Measurements from ENCODE around the gene TSPAN15.
"Not testable (repeated sequence)": the region's sequence is repeated elsewhere in the genome, so short reads cannot be mapped to it uniquely, and the experiment has no call there.

TSPAN15 gene

DNA sequence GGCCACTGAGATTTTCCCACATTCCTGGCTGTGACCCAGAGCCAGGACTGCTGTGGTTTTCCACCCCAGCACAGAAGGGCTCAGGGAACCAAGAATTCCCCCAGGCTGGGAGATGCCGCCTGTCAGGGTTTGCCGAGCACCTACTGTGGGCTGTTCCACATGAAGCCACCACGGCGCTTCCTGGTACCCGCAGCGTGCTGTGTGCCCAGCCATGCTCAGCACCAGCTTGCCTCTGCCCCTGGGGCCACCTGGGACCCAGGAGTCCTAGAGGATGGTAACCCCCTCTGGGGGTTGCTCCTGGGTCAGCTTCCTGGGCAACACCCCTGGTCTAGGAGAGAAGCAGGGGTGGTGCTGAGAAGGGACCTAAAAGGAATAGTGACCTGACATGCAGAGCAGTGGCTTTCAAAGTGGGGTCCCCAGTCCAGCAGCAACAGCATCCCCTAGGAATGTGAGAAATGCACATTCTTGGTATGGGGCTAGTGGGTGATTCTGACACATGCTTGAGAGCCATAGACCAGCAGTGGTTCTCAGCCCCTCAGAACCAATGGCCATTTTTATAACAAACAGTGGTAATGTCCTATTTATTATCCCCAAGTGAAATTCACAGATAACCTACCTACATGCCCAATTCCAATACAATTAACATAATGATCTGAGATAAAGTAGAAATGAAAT is 53.4 kb downstream of the TSPAN15 start:
- DNase-seq: no peak

DNA sequence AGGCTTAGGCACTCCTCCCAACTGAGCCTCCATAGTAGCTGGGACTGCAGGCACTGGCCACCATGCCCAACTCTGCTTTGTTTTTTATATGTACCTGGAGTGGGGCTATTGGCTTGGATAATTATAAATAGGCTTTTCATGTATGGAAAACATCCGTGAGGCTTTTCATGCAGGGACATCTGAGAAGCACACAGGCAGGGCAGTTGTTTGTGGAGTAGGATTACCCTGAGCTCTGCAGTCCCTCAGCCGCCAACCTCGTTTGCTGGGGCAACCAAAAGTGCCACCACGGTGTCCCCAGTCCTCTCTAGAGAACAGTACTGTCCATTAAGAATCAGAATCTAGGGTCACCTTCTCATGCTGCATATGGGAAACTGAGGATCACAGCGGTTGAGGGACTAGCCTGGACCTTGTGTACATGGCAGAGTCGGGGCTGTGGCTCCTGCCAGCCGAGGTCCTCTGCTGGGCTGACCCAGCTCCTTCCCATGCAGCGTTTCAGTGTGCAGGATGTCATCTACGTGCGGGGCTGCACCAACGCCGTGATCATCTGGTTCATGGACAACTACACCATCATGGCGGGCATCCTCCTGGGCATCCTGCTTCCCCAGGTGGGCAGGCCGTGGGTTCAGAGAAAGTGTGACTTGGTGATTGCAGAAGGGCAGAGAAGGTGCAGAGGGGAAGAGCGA is 54.5 kb downstream of the TSPAN15 start:
- no peak for DNase-seq

DNA sequence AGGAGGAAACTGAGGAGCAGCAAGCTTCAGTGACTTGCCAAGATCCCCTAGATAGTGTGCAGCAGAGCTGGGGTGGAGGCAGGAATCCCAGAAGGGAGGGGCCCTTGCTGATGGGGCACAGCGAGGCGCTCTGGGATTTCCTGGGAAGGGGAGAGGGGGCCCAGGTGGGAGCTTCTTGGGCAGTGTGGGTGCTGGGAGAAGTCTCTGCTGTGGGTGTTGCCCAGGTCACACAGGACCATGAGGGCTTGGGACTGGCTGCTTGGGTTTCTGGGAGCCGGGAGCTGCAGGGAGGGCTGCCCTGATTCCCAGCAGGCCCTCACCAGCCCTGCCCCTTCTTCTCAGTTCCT is 55.2 kb downstream of the TSPAN15 start:
- DNase-seq: no peak

DNA sequence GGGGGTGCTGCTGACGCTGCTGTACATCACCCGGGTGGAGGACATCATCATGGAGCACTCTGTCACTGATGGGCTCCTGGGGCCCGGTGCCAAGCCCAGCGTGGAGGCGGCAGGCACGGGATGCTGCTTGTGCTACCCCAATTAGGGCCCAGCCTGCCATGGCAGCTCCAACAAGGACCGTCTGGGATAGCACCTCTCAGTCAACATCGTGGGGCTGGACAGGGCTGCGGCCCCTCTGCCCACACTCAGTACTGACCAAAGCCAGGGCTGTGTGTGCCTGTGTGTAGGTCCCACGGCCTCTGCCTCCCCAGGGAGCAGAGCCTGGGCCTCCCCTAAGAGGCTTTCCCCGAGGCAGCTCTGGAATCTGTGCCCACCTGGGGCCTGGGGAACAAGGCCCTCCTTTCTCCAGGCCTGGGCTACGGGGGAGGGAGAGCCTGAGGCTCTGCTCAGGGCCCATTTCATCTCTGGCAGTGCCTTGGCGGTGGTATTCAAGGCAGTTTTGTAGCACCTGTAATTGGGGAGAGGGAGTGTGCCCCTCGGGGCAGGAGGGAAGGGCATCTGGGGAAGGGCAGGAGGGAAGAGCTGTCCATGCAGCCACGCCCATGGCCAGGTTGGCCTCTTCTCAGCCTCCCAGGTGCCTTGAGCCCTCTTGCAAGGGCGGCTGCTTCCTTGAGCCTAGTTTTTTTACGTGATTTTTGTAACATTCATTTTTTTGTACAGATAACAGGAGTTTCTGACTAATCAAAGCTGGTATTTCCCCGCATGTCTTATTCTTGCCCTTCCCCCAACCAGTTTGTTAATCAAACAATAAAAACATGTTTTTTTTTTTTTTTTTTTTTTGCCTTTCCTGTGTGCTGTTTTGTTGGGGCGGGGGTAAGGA is 55.8 kb downstream of the TSPAN15 start:
- no peak for DNase-seq

DNA sequence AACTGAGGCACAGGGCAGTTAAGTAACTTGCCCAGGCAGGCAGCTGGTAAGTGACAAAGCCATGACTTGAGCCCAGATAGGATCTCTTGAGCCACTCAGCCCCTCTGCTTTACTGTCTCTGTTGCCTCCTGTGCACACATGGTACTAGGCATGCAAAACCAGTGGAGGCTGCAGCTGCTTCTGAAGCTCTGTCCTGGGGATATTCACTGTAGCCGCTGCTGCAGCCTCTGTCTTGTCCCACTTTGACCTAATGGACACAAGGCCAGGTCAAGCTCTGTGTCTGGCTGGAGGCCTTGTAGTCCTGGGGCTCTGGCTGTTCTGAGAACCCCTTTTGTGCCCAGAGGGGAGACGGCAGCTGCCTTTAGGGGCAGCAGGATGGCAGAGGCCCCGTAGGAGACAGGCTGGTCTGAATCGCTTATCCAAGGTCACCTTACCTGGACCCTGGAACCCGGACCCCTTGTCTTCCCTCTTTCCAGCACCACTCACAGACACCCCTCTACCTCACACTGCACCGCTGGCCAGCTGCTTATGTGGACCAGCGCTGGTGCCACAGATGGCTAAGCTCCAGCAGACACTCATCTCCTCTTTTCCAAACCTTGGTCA is 57.6 kb downstream of the TSPAN15 start:
- no peak for DNase-seq

DNA sequence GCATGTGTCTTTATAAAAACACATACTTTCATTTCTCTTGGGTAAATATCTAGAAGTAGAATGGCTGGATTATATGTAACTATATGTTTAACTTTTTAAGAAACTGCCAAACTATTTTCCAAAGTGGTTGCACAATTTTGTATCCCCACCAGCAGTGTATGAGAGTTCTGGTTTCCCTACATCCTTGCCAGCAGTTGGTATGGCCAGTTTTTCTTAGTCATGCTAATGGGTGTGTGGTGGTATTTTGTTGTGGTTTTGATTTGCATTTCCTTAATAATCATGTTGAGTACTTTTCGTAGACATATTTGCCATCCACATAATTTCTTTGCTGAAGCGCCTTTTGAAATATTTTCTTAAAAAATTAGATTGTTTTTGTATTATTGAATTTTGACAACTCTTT is 61.6 kb downstream of the TSPAN15 start:
- DNase-seq: no peak

DNA sequence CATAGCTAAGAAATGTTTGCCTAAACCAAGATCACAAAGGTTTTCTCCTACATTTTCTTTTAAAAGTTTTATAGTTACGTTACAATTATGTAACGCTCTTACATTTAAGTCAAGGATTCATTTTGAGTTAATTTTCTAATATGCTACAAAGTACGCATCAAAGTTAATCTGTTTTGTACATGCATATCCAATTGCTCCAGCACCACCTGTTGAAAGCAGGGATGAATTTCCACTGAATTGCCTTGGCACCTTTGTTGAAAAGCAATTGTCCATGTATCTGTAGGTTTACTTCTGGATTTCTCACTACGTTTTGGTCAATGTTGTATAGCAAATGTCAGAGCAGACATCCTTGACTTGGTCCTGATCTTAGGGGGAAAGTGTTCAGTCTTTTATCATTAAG is 62.4 kb downstream of the TSPAN15 start:
- no peak for DNase-seq

DNA sequence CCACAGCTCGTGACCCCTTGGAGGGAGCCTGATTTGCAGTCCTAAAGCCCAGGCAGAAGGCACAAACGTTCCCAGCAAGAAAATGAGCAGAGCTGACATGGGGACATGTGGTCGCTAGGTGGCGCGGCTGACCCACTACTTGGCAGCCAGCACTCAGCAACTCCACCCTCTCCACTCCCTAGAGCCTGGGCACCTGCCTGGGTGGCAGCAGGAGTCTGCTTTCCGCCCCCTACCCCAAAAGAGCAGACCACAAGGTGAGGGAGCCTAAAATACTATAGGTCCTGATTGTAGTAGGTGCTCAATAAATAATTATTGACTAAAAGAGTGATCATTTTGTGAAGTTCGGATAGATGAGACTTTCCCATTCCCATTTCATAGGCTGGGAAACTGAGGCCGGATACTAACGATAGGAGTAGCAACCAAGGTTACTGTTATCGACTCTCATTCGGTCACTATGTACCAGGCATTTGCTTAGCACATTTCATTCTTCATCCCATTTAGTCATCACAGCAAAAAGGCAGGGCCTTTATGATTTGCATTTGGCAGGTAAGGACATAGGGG is 64.5 kb downstream of the TSPAN15 start:
- peak; percentile 76 for DNase-seq

DNA sequence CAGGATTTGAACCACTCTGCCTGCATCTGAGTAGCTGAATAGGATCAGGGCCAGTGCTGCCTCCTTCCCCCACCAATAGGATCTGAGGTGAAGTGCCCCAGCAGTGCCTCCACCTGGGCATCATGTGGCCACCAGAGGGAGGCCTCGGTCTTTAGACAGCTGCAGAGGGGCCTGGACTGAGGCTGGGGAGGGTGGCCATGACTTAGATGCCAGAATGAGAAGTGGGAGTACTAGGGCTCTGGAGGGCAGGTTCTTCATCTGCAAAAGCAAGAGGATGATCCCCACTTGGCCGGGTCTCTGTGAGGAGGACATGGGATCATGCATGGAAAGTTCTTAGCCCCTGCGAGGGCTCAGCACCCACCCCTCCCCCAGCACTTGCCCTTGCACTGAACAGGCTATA is 65.1 kb downstream of the TSPAN15 start:
- peak; percentile 17 for DNase-seq

DNA sequence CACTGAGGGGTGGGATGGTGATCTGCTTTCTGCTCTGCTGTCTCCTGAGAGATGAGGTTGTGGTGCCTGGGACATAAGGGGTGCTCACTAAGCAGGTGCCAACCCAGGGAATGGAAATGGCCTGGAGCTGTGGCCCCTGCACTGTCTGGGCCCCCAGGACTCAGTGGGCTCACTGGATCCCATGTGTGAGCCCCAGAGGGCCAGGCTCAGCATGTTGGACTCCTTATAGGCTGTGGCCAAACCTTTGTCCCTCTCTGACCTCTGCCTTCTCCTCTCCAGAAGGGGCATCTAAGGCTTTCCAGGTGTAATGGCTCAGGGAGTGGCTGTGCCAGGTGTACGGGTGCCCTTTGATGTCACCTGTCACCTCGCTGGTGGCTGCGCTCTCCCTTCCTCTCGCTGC is 65.5 kb downstream of the TSPAN15 start:
- DNase-seq: no peak

DNA sequence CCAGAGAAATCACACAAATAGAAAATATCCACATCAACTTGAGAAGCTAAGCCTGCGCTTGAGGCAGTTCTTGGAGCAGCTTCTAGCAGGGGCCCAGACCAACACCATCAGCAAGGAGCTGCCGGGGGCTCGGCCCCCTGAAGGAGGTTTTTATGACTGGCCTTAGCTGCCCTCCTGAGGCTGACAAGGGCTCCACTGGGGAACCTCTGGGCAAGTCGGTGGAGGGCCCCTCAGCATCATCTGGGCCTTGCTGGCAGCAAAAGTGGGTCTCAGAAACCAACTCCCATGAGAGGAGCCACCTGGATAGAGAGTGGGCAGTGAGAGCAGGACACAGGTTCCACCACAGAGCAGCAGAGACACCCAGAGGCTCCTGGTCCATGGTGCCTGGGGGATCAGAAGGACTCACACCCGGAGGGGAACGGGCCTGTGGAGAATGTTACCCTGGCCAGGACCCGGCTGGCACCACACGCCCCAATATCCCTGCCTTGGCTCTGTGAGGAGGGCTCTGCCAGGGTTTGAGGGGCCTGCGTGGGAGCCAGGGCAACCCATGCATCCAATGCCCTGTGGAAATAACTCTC is 66.1 kb downstream of the TSPAN15 start:
- no peak for DNase-seq

DNA sequence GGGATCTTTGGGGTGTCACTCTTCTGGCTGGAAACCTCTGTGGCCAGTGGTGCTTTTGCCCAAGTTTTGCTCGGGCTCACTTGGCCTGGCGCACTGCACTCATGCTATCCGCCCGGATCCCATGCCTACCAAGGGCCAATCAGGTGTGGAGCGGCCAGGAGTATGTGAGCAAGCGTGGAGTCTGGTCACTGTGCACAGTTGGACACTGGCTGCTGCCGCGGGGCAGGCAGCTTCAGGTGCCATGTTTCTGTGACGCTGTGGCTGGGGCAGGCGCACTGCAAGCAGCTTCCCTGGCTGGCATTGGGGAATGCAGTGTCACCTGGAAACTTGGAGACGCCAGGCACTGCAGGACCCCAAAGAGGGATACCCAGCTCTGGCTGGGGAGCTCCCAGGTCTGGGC is 76.7 kb downstream of the TSPAN15 start:
- DNase-seq: no peak

DNA sequence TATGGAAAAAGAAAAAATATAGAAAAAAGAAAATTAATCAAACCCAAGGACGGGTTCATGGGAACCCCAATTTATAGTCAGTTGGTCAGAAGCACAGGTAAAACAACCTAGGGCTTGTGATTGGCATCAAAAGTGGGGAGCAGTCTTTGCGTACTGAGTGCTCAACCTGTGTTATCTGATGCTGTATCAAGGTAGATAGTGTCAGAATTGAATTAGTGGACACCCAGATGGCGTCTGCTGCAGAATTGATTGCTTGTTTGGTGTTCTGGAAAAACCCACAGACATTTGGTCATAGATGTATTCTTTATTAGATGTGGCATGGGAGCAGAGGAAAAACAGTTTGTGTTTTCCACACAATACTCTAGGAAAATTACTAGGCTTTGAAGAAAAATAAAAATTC is 82.4 kb downstream of the TSPAN15 start:
- no peak for DNase-seq

DNA sequence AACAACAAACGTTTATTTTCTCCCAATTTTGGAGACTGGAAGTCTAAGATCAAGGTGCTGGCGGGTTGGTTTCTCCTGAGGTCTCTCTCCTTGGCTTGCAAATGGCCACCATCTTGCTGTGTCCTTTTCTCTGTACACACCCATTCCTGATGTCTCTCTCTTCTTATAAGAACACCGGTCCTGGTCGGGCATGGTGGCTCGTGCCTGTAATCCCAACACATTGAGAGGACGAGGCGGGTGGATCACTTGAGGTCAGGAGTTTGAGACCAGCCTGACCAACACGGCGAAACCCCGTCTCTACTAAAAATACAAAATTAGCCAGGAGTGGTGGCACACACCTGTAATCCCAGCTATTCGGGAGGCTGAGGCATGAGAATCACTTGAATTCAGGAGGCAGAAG is 85.3 kb downstream of the TSPAN15 start:
- not testable (repeated sequence) for DNase-seq

DNA sequence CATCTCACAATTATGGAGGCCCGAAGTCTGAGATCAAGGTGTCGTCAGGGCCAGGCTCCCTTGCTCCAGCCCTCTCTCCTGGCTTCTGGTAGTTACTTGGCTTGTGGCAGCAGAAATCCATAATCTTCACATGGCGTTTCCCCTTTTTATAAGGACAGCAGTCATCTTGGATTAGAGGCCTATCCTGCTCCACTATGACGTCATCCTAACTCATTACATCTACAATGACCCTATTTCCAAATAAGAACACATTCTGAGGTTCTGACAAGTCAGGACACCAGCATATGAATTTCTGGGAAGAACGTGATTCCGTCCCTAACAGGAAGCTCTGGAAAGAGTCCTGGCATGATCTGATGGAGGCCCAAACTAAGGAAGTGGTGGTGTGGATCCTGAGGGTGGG is 86.2 kb downstream of the TSPAN15 start:
- no peak for DNase-seq

DNA sequence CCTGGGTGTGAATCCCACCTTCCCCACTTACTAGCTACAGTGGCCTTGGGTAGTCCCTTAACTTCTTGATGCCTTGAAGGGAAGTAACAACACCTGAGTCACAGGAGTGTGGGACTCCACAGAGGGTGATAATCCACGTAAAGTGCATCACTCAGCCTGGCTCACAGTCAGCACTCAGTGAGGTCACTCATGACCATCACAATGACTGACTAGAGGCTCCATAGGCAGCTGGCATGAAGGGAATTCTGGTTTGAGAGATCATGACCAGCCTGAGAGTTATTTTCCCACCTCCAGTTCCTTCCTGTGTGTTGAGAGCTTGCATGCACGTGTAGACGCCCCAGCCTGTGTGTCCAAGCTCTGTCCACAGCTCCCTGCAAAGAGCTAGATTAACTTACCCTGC is 87.2 kb downstream of the TSPAN15 start:
- DNase-seq: no peak

DNA sequence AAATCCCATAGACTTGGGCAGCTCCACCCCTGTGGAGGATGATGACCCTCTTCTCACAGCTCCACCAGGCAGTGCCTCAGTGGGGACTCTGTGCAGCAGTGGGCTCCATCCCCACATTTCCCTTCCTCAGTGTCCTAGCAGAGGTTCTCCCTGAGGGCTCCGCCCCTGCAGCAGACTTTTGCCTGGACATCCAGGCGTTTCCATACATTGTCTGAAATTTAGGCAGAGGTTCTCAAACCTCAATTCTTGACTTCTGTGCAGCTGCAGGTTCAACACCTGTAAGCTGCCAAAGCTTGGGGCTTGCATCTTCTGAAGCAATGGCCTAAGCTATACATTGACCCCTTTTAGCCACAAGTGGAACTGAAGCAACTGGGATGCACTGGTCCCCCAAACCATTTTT is 90.2 kb downstream of the TSPAN15 start:
- no peak for DNase-seq

DNA sequence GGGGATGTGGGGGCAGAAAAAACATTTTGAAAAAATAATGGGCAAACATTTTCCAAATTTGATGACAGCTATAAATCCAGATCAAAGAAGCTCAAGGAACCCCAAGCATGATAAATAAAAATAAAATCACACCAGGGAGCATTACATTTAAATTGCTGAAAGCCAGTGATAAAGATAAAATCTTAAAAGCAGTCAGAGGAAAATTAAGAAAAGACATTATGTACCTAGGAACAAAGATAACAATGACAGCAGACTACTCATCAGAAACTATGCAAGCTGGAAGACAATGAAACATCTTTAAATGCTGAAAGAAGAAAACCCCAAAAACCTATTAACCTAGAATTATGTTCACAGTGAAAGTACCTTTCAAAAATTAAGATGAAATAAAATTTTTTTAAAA is 98.7 kb downstream of the TSPAN15 start:
- DNase-seq: no peak

DNA sequence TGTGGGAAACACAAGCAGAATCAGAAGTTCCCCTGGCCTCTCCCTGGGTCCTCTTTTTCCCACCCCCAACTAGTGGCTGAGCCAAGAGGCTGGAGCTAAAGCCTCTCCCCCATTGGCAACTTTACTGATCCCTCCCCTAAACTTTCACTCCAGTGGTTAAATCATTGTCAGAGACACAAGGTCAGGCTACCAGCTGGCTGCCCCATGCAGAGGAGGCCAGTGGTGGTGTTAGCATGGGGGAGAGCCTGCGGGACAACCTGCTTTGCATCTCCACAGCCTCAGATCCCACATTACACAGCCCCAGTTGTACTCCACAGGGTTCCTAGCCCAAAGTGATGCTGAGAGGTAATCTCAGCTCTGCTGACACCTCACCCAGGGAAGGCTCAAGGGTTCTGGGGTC is 101.0 kb downstream of the TSPAN15 start:
- DNase-seq: no peak

DNA sequence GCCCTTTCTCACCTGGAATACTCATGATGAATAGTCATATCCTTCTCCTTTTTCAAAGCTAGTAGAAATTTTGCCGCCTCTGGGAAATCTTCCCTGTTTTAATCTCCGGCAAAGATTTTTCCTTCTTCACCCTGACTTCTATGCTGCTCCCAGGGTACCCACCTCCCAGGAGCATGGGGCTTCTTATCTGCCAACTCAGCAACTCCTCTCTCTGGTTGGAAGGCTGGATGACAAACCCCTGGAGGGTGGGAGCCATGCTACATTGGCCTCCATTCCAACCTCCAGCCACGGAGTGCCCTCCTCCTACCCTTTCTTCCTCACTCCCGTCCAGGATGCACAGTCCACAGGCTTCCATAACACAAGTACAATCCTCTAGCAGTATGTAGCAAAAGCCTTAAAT is 102.1 kb downstream of the TSPAN15 start:
- DNase-seq: no peak

DNA sequence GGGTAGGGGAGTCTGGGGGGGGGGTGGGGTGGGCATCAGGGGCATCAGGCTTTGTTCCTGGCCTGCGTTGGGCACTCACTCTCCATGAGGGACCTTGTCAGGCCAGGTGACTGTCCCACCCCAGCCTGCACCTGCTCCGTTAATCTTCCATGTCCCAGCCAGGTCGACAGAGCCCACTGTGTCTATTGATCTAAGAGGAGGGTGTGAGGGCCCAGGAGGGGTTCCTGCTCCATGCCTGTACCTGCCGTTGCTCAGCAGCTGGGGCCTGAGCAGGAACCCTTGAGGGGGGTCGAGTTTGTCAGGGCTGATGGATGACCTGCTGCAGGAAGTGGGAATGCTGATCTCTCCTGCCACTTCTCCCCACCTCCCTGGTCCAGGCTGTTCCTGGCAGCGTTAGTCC is 103.3 kb downstream of the TSPAN15 start:
- no peak for DNase-seq
